GM06990 (cell line): ENCODE measurements around the gene AKAP12.

ENCODE experiments used
- DNase-seq: peaks from one replicate; pipeline ENCODE4 v3.0.0-alpha.2; 2011; ENCODE audit not compliant: insufficient read length; ENCODE audit errors: extremely low read depth
- H3K27me3 ChIP-seq: replicated peaks from 2 replicates; pipeline ENCODE4 v1.6.0; 2011; ENCODE audit warnings: low read length; ENCODE audit not compliant: control insufficient read depth, insufficient read depth
- H3K36me3 ChIP-seq: 2 replicates; pipeline ENCODE4 v1.5.1; 2011; ENCODE audit warnings: low read length; ENCODE audit not compliant: control insufficient read depth, insufficient read depth
- H3K4me3 ChIP-seq: replicated peaks from 2 replicates; pipeline ENCODE4 v1.5.1; 2011; ENCODE audit warnings: low read depth, mild to moderate bottlenecking, control low read depth, low read length
- TF ChIP-seq, protein P1 (sequence below): IDR thresholded peaks from 2 replicates; pipeline ENCODE4 v1.5.1; 2011; ENCODE audit warnings: low read length, control low read depth, mild to moderate bottlenecking, inconsistent platforms; ENCODE audit not compliant: insufficient read depth, poor library complexity, severe bottlenecking

Gene AKAP12

DNA sequence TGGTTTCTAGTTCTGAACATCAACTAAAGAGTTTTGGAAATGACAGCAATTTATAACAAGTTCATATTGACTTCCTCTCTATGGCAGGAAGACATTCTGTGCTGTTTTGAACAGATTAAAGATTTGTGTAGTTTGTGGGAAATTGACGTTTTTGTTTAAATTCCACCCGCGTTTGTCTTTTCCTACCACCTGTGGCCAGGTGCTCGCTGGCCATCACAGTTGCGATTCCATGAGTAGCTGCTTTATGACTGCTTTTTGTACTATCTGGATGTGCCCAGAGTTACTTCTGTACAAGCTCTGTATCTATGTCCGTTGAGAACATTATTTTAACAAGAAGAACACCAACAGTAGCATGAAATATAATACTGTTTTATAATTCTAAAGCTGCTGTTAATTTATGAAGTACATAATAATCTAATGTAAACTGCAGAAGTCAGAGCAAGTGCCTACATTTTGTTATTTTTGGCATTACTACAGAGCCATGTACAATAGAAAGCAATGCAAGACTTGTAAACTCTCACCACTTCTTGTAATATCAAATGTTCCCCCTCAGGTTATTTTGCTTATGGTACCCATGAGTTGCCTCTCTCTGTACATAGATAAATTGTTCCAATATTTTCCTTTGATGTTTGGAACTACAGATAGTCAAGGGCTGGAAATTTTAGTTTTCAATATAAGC lies 118.1 kb downstream of the AKAP12 start:
- Histone ChIP-seq H3K27me3 (no peaks in the 10 kb centered on the region), H3K4me3 (no peak overlapping the region), H3K36me3 (peaks cover 2% of the 10 kb centered on the region)
- DNase-seq, result no peak
- TF ChIP-seq, protein P1, sequence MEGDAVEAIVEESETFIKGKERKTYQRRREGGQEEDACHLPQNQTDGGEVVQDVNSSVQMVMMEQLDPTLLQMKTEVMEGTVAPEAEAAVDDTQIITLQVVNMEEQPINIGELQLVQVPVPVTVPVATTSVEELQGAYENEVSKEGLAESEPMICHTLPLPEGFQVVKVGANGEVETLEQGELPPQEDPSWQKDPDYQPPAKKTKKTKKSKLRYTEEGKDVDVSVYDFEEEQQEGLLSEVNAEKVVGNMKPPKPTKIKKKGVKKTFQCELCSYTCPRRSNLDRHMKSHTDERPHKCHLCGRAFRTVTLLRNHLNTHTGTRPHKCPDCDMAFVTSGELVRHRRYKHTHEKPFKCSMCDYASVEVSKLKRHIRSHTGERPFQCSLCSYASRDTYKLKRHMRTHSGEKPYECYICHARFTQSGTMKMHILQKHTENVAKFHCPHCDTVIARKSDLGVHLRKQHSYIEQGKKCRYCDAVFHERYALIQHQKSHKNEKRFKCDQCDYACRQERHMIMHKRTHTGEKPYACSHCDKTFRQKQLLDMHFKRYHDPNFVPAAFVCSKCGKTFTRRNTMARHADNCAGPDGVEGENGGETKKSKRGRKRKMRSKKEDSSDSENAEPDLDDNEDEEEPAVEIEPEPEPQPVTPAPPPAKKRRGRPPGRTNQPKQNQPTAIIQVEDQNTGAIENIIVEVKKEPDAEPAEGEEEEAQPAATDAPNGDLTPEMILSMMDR, result no peak

DNA sequence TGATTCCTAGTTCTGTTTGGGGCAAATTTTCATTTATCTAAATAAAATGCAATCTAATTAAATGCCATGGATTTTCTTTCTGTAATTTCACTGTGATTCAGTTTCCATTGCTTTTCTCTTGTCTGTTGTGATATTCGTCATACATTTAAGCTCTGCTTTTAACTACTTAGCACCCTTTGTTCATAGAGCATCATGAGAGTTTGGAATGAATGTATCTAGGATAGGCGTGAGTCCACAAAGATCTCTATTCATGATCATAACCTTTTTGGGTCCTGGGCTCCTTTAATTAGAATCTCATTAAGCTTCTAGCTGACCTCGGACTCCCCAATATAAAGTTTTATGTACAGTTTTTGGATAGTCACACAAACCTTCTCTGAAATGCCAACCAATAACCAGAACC lies 118.7 kb downstream of the AKAP12 start:
- TF ChIP-seq, protein P1, result no peak
- DNase-seq, result no peak
- peaks cover 2% of the 10 kb centered on the region for H3K36me3 ChIP-seq
- no peaks in the 10 kb centered on the region for H3K27me3 ChIP-seq
- no peak overlapping the region for H3K4me3 ChIP-seq

DNA sequence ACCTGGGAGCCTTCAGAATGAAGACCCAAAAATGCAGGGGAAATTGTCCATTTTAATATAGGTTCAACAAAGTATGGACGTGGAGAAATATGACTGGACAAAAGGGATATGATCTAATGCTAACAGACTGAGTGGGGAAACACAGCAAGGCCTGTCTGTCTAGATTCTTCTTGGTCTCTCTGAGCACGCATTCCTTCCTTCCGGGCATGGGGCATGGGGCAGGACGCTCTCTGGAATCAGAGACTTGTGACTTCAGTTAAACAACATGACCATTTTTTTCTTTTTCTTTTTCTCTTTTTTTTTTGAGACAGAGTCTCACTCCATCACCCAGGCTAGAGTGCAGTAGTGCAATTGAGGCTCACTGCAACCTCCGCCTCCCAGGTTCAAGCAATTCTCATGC lies 119.7 kb downstream of the AKAP12 start:
- H3K27me3 ChIP-seq, result no peaks in the 10 kb centered on the region
- peaks cover 2% of the 10 kb centered on the region for H3K36me3 ChIP-seq
- TF ChIP-seq, protein P1, result no peak
- no peak for DNase-seq
- no peak overlapping the region for H3K4me3 ChIP-seq

DNA sequence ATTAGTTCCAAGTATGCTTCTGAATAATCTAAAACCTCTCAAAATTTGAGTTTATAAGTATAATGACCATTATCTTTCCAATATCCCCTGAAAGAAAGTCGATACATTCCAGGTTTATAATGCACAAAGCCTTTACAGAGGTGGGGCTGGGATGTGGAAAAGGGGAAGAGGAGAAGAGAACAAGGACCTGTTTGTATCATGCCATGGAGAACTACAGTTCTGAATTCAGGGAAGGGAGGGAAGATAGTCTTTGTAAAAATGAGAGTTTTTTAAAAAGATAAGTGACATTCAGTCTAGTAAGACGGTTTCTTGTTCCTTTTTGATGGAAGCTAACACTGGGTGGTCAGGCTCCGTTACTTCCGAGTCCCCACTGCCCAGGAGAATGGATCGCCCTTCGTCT lies 125.5 kb downstream of the AKAP12 start:
- Histone ChIP-seq H3K27me3 (no peaks in the 10 kb centered on the region), H3K4me3 (no peak overlapping the region), H3K36me3 (peaks cover 14% of the 10 kb centered on the region)
- TF ChIP-seq, protein P1, result no peak
- no peak for DNase-seq

DNA sequence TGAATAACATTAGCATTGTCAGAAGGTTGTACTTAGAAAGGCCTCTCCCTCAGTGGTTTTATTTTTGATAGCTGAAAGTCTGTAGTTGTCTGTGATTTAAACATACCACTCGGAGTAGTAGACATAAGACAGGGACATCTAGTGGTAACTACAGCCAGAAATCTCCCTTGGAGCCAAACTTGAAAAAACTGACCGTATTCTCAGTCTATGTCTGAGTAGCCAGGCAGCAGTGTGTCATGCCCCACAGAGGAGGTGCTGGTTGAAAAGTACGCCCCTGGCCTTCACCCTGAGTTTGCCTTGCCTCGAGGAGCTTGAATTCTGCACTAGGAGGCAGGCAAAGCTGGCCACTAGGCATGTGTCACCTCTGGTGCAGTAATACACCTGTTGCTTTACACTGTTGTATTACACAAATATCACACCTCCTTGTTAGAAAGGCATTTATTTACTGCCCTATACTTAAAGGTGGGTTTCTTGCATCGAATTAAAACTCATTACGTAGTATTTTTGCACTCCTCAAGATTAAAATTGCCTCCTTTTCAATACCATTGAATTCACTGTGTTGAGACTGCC lies 130.8 kb downstream of the AKAP12 start:
- TF ChIP-seq, protein P1, result no peak
- no peak for DNase-seq
- Histone ChIP-seq H3K4me3 (no peak overlapping the region), H3K27me3 (no peaks in the 10 kb centered on the region), H3K36me3 (peaks cover 18% of the 10 kb centered on the region)

DNA sequence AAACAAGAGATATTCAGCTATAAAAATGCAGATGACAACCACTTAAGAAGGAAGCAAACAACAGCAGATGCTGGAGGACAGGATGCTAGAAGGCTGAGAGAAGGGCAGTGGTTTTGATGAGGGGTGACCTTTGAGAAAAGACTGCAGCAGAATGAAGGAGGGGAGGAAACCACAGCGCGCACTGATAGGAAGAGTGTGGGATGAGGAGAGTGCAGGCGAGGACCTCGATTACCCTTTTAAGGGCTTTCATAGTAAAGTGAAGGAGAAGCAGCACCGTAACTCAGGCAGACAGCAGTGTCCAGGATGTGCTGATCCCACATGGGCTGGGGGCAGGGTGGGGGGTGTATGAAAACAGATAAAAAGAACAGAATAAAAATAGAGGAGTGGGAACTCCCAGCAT lies 132.4 kb downstream of the AKAP12 start:
- Histone ChIP-seq H3K36me3 (peaks cover 9% of the 10 kb centered on the region), H3K27me3 (no peaks in the 10 kb centered on the region), H3K4me3 (no peak overlapping the region)
- no peak for DNase-seq
- TF ChIP-seq, protein P1, result no peak
